HG02938 (cell line): ENCODE measurements around the gene PRDX3.

Experiments
- ATAC-seq: cut with Tn5 transposase; IDR thresholded peaks from one replicate; pipeline ENCODE4 v1.9.1; 2021; ENCODE audit warnings: mild to moderate bottlenecking, moderate library complexity; ENCODE audit not compliant: unreplicated experiment

The PRDX3 gene

GRCh38 chr10:119131512-119132240, 46.9 kb downstream of the PRDX3 start:
- ATAC-seq = peak; percentile 48

- no peak for ATAC-seq
Measured at GRCh38 chr10:119129721-119130120, 48.9 kb downstream of the PRDX3 start.

GRCh38 chr10:119125942-119126341, 52.7 kb downstream of the PRDX3 start:
- no peak for ATAC-seq

GRCh38 chr10:119120875-119121274, 57.7 kb downstream of the PRDX3 start:
- no peak for ATAC-seq

GRCh38 chr10:119120413-119120867, 58.2 kb downstream of the PRDX3 start:
- ATAC-seq = peak; percentile 88

GRCh38 chr10:119119400-119119799, 59.2 kb downstream of the PRDX3 start:
- ATAC-seq = no peak

GRCh38 chr10:119118231-119118630, 60.4 kb downstream of the PRDX3 start:
- no peak for ATAC-seq
